HCT116 (cell line): ENCODE results near the gene LYST. TPM values are rescaled to one million over a fixed set of nuclear protein-coding genes. Genes with fewer than 3 reads are reported as not detected.

Source experiments
- ATAC-seq: fragments of 200-7000 bp; cut with Tn5 transposase; 2 replicates; pipeline ENCODE4 v1.9.1; 2020; ENCODE audit warnings: mild to moderate bottlenecking, moderate library complexity
- BruUV-seq: library from RNA; stranded (reverse); fragments of 400-500 nt; replicated peaks from 2 replicates; lab custom pipeline; 2021; lab: Mats Ljungman, UMichigan
- CTCF ChIA-PET: fragments of 300-600 bp; sonication (Branson Sonifier 250); formaldehyde crosslinking; loops from one replicate; lab custom pipeline; 2021; ENCODE audit warnings: antibody characterized with exemption; lab: Charles Lee
- POLR2A ChIA-PET: fragments of 300-600, 350-600 bp; sonication (Branson Sonifier 250); formaldehyde crosslinking; loops from one replicate; lab custom pipeline; 2021; ENCODE audit warnings: antibody characterized with exemption; lab: Charles Lee
- RAD21 ChIA-PET, 2 experiments: fragments of 300-600 bp; sonication (Branson Sonifier 250); formaldehyde crosslinking; loops; one replicate each; lab custom pipeline; 2023; ENCODE audit warnings: low total read pairs in 2 of 2; ENCODE audit not compliant: uncharacterized antibody in 2 of 2, unreplicated experiment in 2 of 2, low non-redundant PET in 1 of 2; lab: Charles Lee
- DNase-seq: peaks from one replicate; pipeline ENCODE4 v3.0.0-alpha.2; 2010; ENCODE audit warnings: low read depth, low spot score
- H2AFZ ChIP-seq: fragments of 200-600 bp; shearing (Covaris generic), sonication (generic); 2 replicates; pipeline ENCODE4 v1.6.1; 2017; ENCODE audit warnings: low read depth, mixed run types, mixed read lengths, antibody characterized with exemption, low read length; ENCODE audit not compliant: poor library complexity, severe bottlenecking
- H3K27ac ChIP-seq: 2 replicates; pipeline ENCODE4 v1.5.1; 2012; ENCODE audit warnings: low read depth, low read length
- H3K27me3 ChIP-seq: fragments of 200-600 bp; sonication (generic); 2 replicates; pipeline ENCODE4 v1.6.1; 2016; ENCODE audit warnings: mixed run types, low read length, mixed read lengths; ENCODE audit not compliant: insufficient read depth
- H3K36me3 ChIP-seq, 2 experiments: fragments of 200-500 bp in 1 of 2; fragments of 200-600 bp in 1 of 2; sonication (Bioruptor generic) in 1 of 2; sonication (generic) in 1 of 2; 2 replicates each; pipeline versions ENCODE4 v1.5.1 to v1.6.1; 2014 to 2016; ENCODE audit warnings: low read length in 2 of 2, inconsistent platforms in 1 of 2, mixed read lengths in 1 of 2, mixed run types in 1 of 2; ENCODE audit not compliant: insufficient read depth in 2 of 2, control insufficient read depth in 1 of 2
- H3K4me1 ChIP-seq, 2 experiments: fragments of 200-600 bp in 1 of 2; sonication (generic) in 1 of 2; 2 replicates each; pipeline versions ENCODE4 v1.5.1 to v1.6.1; 2012 to 2017; ENCODE audit warnings: low read length in 2 of 2, inconsistent platforms in 1 of 2, mild to moderate bottlenecking in 1 of 2, mixed read lengths in 1 of 2, mixed run types in 1 of 2, moderate library complexity in 1 of 2; ENCODE audit not compliant: insufficient read depth in 2 of 2, control insufficient read depth in 1 of 2
- H3K4me2 ChIP-seq: fragments of 200-600 bp; sonication (generic); 2 replicates; pipeline ENCODE4 v1.6.1; 2017; ENCODE audit warnings: mixed run types, low read length, mixed read lengths
- H3K4me3 ChIP-seq, 2 experiments: fragments of 200-600 bp in 1 of 2; sonication (generic) in 1 of 2; replicated peaks in 1 of 2; 2 replicates each; pipeline ENCODE4 v1.5.1; 2011 to 2016; ENCODE audit warnings: low read length in 2 of 2, control low read depth in 1 of 2, low read depth in 1 of 2, mild to moderate bottlenecking in 1 of 2, mixed read lengths in 1 of 2, mixed run types in 1 of 2
- H3K79me2 ChIP-seq: fragments of 200-600 bp; sonication (generic); 2 replicates; pipeline ENCODE4 v1.6.1; 2017; ENCODE audit warnings: mild to moderate bottlenecking, mixed run types, low read length, moderate library complexity, mixed read lengths; ENCODE audit not compliant: insufficient read depth
- H3K9ac ChIP-seq: fragments of 200-600 bp; sonication (generic); 2 replicates; pipeline ENCODE4 v1.6.1; 2016; ENCODE audit warnings: low read length, mixed read lengths
- H3K9me2 ChIP-seq: fragments of 200-600 bp; sonication (generic), shearing (Covaris generic); 2 replicates; pipeline ENCODE4 v1.6.1; 2017; ENCODE audit warnings: mixed run types, mild to moderate bottlenecking, moderate library complexity; ENCODE audit not compliant: insufficient read depth
- H3K9me3 ChIP-seq, 2 experiments: fragments of 200-500 bp in 1 of 2; fragments of 200-600 bp in 1 of 2; sonication (Bioruptor generic) in 1 of 2; sonication (generic) in 1 of 2; 2 replicates each; pipeline ENCODE4 v1.6.1; 2014 to 2017; ENCODE audit warnings: low read length in 2 of 2, mixed read lengths in 2 of 2, inconsistent platforms in 1 of 2, low read depth in 1 of 2, mild to moderate bottlenecking in 1 of 2, mixed run types in 1 of 2, moderate library complexity in 1 of 2; ENCODE audit not compliant: control insufficient read depth in 1 of 2, insufficient read depth in 1 of 2
- H4K20me1 ChIP-seq: fragments of 200-600 bp; sonication (generic), shearing (Covaris generic); 2 replicates; pipeline ENCODE4 v1.6.1; 2017; ENCODE audit warnings: mixed run types, mild to moderate bottlenecking, moderate library complexity; ENCODE audit not compliant: insufficient read depth
- CBX3 ChIP-seq: IDR thresholded peaks from 2 replicates; pipeline ENCODE4 v1.6.1; 2012; ENCODE audit warnings: low read depth
- CEBPB ChIP-seq: IDR thresholded peaks from 2 replicates; pipeline ENCODE4 v1.6.1; 2012; ENCODE audit warnings: low read depth
- EGR1 ChIP-seq: IDR thresholded peaks from 2 replicates; pipeline ENCODE4 v1.6.1; 2012; ENCODE audit warnings: low read depth
- EZH2 ChIP-seq: fragments of 200-600 bp; sonication (generic); IDR thresholded peaks from 2 replicates; pipeline ENCODE4 v1.6.1; 2017; ENCODE audit warnings: antibody characterized with exemption, mixed run types
- EZH2phosphoT487 ChIP-seq: fragments of 200-600 bp; IDR thresholded peaks from 2 replicates; pipeline ENCODE4 v1.6.1; 2018; ENCODE audit warnings: antibody characterized with exemption, borderline replicate concordance
- FOSL1 ChIP-seq: IDR thresholded peaks from 2 replicates; pipeline ENCODE4 v1.6.1; 2012; ENCODE audit warnings: low read depth
- JUND ChIP-seq: IDR thresholded peaks from 2 replicates; pipeline ENCODE4 v1.6.1; 2012
- MAX ChIP-seq: IDR thresholded peaks from 2 replicates; pipeline ENCODE4 v1.6.1; 2012
- POLR2A ChIP-seq: IDR thresholded peaks from 2 replicates; pipeline ENCODE4 v1.7.0; 2011; ENCODE audit warnings: borderline replicate concordance; ENCODE audit not compliant: insufficient read depth, insufficient read length; ENCODE audit errors: extremely low read depth
- POLR2AphosphoS5 ChIP-seq: IDR thresholded peaks from 2 replicates; pipeline ENCODE4 v1.6.1; 2011; ENCODE audit warnings: mild to moderate bottlenecking, low read depth, low read length, moderate library complexity
- RAD21 ChIP-seq: IDR thresholded peaks from 2 replicates; pipeline ENCODE4 v1.6.1; 2012; ENCODE audit warnings: low read depth, mild to moderate bottlenecking
- SP1 ChIP-seq: IDR thresholded peaks from 2 replicates; pipeline ENCODE4 v1.6.1; 2012; ENCODE audit warnings: low read depth
- SRF ChIP-seq: IDR thresholded peaks from 2 replicates; pipeline ENCODE4 v1.6.1; 2012; ENCODE audit warnings: low read depth
- TCF7L2 ChIP-seq: IDR thresholded peaks from 2 replicates; pipeline ENCODE4 v1.7.0; 2011; ENCODE audit warnings: borderline replicate concordance, inconsistent platforms; ENCODE audit not compliant: insufficient read depth, insufficient read length; ENCODE audit errors: extremely low read depth
- YY1 ChIP-seq: IDR thresholded peaks from 2 replicates; pipeline ENCODE4 v1.6.1; 2011; ENCODE audit warnings: low read length, low read depth, moderate library complexity, mild to moderate bottlenecking; ENCODE audit not compliant: insufficient replicate concordance; ENCODE audit errors: extremely low read depth
- ZNF274 ChIP-seq: fragments of 200-500 bp; sonication (Bioruptor generic); IDR thresholded peaks from 2 replicates; pipeline ENCODE4 v1.6.1; 2014; ENCODE audit warnings: mild to moderate bottlenecking, low read depth, low read length, inconsistent platforms
- intact Hi-C: fragments of 100-400 bp; cut with micrococcal nuclease; formaldehyde crosslinking; loops from 2 replicates; pipeline ENCODE4 v1.10.0; 2022
- total RNA-seq: library from RNA; stranded (reverse); gene quantifications from one replicate; pipeline ENCODE4 v1.2.1, GENCODE V29; 2021; ENCODE audit not compliant: unreplicated experiment
- TF ChIP-seq, protein P1 (sequence below): IDR thresholded peaks from 2 replicates; pipeline ENCODE4 v1.6.1; 2012; ENCODE audit warnings: low read depth
- TF ChIP-seq, protein P2 (sequence below): IDR thresholded peaks from 2 replicates; pipeline ENCODE4 v1.6.1; 2011; ENCODE audit warnings: mild to moderate bottlenecking, low read length, moderate library complexity; ENCODE audit not compliant: insufficient replicate concordance; ENCODE audit errors: extremely low read depth
- TF ChIP-seq, protein P3 (sequence below): IDR thresholded peaks from 2 replicates; pipeline ENCODE4 v1.6.1; 2012
- TF ChIP-seq, protein P4 (sequence below), 3 experiments: fragments of 200-600 bp in 1 of 3; sonication (generic) in 1 of 3; IDR thresholded peaks in 2 of 3; conservative IDR thresholded peaks in 1 of 3; 2 replicates each; pipeline ENCODE4 v1.5.1; 2012 to 2017; ENCODE audit warnings: low read depth in 2 of 3, low read length in 2 of 3, antibody characterized with exemption in 1 of 3, borderline replicate concordance in 1 of 3, control low read depth in 1 of 3, mild to moderate bottlenecking in 1 of 3, mixed read lengths in 1 of 3, mixed run types in 1 of 3, moderate library complexity in 1 of 3; ENCODE audit not compliant: insufficient read depth in 1 of 3

LYST gene
- total RNA-seq, 1 experiment from 2014 or later: 6.6 TPM

DNA sequence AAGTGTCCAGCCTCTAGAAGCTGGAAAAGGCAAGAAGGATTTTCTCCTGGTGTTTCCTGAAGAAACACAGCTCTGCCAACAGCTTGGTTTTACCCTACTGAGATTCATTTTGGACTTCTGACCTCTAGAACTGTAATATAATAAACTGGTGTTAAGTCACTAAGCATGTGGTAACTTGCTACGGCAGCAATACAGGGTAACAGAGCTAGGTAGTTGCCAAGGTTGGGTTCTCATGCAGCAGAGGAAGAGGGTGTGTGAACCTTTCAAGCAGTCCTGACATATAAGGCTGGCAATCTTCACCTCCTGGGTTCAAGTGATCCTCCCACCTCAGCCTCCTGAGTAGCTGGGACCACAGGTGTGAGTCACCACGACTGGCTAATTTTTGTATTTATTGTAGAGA, 253.1 kb downstream of the LYST start:
- intact Hi-C loops: no loop called here

More for the DNA sequence above, 253.1 kb downstream of the LYST start:
- Histone ChIP-seq H4K20me1 (no peaks in the 10 kb centered on the region), H3K9me2 (no peaks in the 10 kb centered on the region), H3K4me3 (no peak overlapping the region), H3K4me1 (peaks cover 0 to 3% of the 10 kb centered on the region in 2 experiments; a peak in 1 of 4 replicates), H3K4me2 (no peak overlapping the region), H3K79me2 (no peaks in the 10 kb centered on the region), H2AFZ (no peak overlapping the region), H3K36me3 (no peaks in the 10 kb centered on the region), H3K27ac (no peak overlapping the region), H3K27me3 (no peaks in the 10 kb centered on the region), H3K9me3 (no peaks in the 10 kb centered on the region), H3K9ac (no peak overlapping the region)
- BruUV-seq: no TSS peak
- ChIA-PET CTCF (interaction anchor here (3.6 kb wide), 1 partner anchor 13 kb away, joined by 21 read pairs; no protein-coding TSS in a partner anchor), RAD21 (no interaction called here), POLR2A (no interaction called here)
- DNase-seq (no peak), ATAC-seq (no peak)
- TF ChIP-seq SP1 (no peak), FOSL1 (no peak), CBX3 (no peak), ZNF274 (no peak), EZH2phosphoT487 (no peak), YY1 (no peak), SRF (no peak), POLR2A (no peak), CEBPB (no peak), EZH2 (no peak), MAX (no peak), TCF7L2 (no peak), RAD21 (no peak), JUND (no peak), EGR1 (no peak), POLR2AphosphoS5 (no peak)
- TF ChIP-seq, protein P1, sequence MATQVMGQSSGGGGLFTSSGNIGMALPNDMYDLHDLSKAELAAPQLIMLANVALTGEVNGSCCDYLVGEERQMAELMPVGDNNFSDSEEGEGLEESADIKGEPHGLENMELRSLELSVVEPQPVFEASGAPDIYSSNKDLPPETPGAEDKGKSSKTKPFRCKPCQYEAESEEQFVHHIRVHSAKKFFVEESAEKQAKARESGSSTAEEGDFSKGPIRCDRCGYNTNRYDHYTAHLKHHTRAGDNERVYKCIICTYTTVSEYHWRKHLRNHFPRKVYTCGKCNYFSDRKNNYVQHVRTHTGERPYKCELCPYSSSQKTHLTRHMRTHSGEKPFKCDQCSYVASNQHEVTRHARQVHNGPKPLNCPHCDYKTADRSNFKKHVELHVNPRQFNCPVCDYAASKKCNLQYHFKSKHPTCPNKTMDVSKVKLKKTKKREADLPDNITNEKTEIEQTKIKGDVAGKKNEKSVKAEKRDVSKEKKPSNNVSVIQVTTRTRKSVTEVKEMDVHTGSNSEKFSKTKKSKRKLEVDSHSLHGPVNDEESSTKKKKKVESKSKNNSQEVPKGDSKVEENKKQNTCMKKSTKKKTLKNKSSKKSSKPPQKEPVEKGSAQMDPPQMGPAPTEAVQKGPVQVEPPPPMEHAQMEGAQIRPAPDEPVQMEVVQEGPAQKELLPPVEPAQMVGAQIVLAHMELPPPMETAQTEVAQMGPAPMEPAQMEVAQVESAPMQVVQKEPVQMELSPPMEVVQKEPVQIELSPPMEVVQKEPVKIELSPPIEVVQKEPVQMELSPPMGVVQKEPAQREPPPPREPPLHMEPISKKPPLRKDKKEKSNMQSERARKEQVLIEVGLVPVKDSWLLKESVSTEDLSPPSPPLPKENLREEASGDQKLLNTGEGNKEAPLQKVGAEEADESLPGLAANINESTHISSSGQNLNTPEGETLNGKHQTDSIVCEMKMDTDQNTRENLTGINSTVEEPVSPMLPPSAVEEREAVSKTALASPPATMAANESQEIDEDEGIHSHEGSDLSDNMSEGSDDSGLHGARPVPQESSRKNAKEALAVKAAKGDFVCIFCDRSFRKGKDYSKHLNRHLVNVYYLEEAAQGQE: no peak
- TF ChIP-seq, protein P2, sequence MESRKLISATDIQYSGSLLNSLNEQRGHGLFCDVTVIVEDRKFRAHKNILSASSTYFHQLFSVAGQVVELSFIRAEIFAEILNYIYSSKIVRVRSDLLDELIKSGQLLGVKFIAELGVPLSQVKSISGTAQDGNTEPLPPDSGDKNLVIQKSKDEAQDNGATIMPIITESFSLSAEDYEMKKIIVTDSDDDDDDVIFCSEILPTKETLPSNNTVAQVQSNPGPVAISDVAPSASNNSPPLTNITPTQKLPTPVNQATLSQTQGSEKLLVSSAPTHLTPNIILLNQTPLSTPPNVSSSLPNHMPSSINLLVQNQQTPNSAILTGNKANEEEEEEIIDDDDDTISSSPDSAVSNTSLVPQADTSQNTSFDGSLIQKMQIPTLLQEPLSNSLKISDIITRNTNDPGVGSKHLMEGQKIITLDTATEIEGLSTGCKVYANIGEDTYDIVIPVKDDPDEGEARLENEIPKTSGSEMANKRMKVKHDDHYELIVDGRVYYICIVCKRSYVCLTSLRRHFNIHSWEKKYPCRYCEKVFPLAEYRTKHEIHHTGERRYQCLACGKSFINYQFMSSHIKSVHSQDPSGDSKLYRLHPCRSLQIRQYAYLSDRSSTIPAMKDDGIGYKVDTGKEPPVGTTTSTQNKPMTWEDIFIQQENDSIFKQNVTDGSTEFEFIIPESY: no peak
- TF ChIP-seq, protein P3, sequence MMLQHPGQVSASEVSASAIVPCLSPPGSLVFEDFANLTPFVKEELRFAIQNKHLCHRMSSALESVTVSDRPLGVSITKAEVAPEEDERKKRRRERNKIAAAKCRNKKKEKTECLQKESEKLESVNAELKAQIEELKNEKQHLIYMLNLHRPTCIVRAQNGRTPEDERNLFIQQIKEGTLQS: no peak
- TF ChIP-seq, protein P4, sequence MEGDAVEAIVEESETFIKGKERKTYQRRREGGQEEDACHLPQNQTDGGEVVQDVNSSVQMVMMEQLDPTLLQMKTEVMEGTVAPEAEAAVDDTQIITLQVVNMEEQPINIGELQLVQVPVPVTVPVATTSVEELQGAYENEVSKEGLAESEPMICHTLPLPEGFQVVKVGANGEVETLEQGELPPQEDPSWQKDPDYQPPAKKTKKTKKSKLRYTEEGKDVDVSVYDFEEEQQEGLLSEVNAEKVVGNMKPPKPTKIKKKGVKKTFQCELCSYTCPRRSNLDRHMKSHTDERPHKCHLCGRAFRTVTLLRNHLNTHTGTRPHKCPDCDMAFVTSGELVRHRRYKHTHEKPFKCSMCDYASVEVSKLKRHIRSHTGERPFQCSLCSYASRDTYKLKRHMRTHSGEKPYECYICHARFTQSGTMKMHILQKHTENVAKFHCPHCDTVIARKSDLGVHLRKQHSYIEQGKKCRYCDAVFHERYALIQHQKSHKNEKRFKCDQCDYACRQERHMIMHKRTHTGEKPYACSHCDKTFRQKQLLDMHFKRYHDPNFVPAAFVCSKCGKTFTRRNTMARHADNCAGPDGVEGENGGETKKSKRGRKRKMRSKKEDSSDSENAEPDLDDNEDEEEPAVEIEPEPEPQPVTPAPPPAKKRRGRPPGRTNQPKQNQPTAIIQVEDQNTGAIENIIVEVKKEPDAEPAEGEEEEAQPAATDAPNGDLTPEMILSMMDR (IDR thresholded peaks at IDR 0.05 in 2 of 3, conservative IDR thresholded peaks at IDR 0.05 in 1 of 3; ENCODE audit: borderline replicate concordance in 1 of 3, insufficient read depth in 1 of 3, low read depth in 2 of 3, low read length in 2 of 3): no peak
